HepG2 (cell line): ENCODE data around the gene TP73. TPM values are rescaled to one million over a fixed set of nuclear protein-coding genes. Genes with fewer than 3 reads are reported as not detected.

Source experiments
- AGO2 ChIP-seq: fragments of 200-400 bp; formaldehyde crosslinking; optimal IDR thresholded peaks from 2 replicates; pipeline ENCODE3; 2017; ENCODE audit warnings: mild to moderate bottlenecking, low read depth, low read length, moderate library complexity
- CENPT ChIP-seq: sonication (generic); formaldehyde crosslinking; IDR thresholded peaks from 2 replicates; pipeline ENCODE4 v1.8.0; 2022; ENCODE audit warnings: low read depth, mild to moderate bottlenecking, moderate library complexity, missing genetic modification reagents
- HES4 ChIP-seq: sonication (generic); formaldehyde crosslinking; IDR thresholded peaks from 2 replicates; pipeline ENCODE4 v1.9.0; 2021; ENCODE audit warnings: mild to moderate bottlenecking, missing genetic modification reagents, borderline replicate concordance
- MZF1 ChIP-seq: sonication (generic); formaldehyde crosslinking; IDR thresholded peaks from 2 replicates; pipeline ENCODE4 v1.8.1; 2023; ENCODE audit warnings: mild to moderate bottlenecking, missing genetic modification reagents, borderline replicate concordance
- NFE2L2 ChIP-seq: fragments of 150-350 bp; IDR thresholded peaks from 2 replicates; pipeline ENCODE4 v1.6.1; 2014; ENCODE audit warnings: low read length
- POLR2AphosphoS5 ChIP-seq: IDR thresholded peaks from 2 replicates; pipeline ENCODE4 v1.6.1; 2012; ENCODE audit warnings: low read depth, low read length
- RCOR2 ChIP-seq: IDR thresholded peaks from 2 replicates; pipeline ENCODE4 v1.6.1; 2016; ENCODE audit warnings: missing biosample characterization, missing genetic modification reagents
- ZBTB3 ChIP-seq: sonication (generic); formaldehyde crosslinking; IDR thresholded peaks from 2 replicates; pipeline ENCODE4 v1.4.0; 2020; ENCODE audit warnings: low read depth, mild to moderate bottlenecking, moderate library complexity, missing genetic modification reagents, borderline replicate concordance
- ZC3H13 ChIP-seq: sonication (generic); formaldehyde crosslinking; IDR thresholded peaks from 2 replicates; pipeline ENCODE4 v1.8.1; 2023; ENCODE audit warnings: mild to moderate bottlenecking, missing genetic modification reagents, moderate library complexity
- ZNF121 ChIP-seq: sonication (generic); formaldehyde crosslinking; IDR thresholded peaks from 2 replicates; pipeline ENCODE4 v1.5.0; 2020; ENCODE audit warnings: mild to moderate bottlenecking, missing genetic modification reagents
- ZNF34 ChIP-seq: sonication (generic); formaldehyde crosslinking; IDR thresholded peaks from 2 replicates; pipeline ENCODE4 v1.4.0; 2020; ENCODE audit warnings: mild to moderate bottlenecking, missing genetic modification reagents, borderline replicate concordance
- ZNF430 ChIP-seq: sonication (generic); formaldehyde crosslinking; IDR thresholded peaks from 2 replicates; pipeline ENCODE4 v1.9.0; 2021; ENCODE audit warnings: mild to moderate bottlenecking, missing genetic modification reagents
- ZNF572 ChIP-seq: sonication (generic); formaldehyde crosslinking; IDR thresholded peaks from 2 replicates; pipeline ENCODE4 v1.5.1; 2020; ENCODE audit warnings: mild to moderate bottlenecking, missing genetic modification reagents
- polyA plus RNA-seq, 8 experiments: library from polyadenylated mRNA; depleted of rRNA in 3 of 8; stranded (reverse) in 7 of 8; unstranded in 1 of 8; fragments of >200 nt; fragmentation: Illumina TruSeq in 4 of 8; extraction: Trizol in 4 of 8; gene quantifications; 2 replicates each; pipeline versions ENCODE4 v1.2.1 to v1.2.3, GENCODE V29; 2011 to 2016; ENCODE audit warnings: low read depth in 4 of 8, missing spikeins in 1 of 8, mixed read lengths in 1 of 8; ENCODE audit not compliant: insufficient read depth in 1 of 8
- total RNA-seq, 5 experiments: library from RNA; depleted of rRNA; stranded (reverse); fragments of >200 nt; fragmentation: Illumina TruSeq; extraction: Trizol; gene quantifications; 2 replicates each; pipeline ENCODE4 v1.2.3, GENCODE V29; 2016; ENCODE audit warnings: low read depth in 1 of 5
- TF ChIP-seq, protein P1 (sequence below): sonication (generic); formaldehyde crosslinking; IDR thresholded peaks from 2 replicates; pipeline ENCODE4 v1.4.0; 2020; ENCODE audit warnings: mild to moderate bottlenecking, missing genetic modification reagents
- TF ChIP-seq, protein P2 (sequence below): sonication (generic); formaldehyde crosslinking; IDR thresholded peaks from 2 replicates; pipeline ENCODE4 v1.5.0; 2020; ENCODE audit warnings: missing genetic modification reagents, mild to moderate bottlenecking, borderline replicate concordance
- TF ChIP-seq, protein P3 (sequence below): sonication (generic); formaldehyde crosslinking; IDR thresholded peaks from 2 replicates; pipeline ENCODE4 v1.4.0; 2020; ENCODE audit warnings: mild to moderate bottlenecking, missing genetic modification reagents
- TF ChIP-seq, protein P4 (sequence below): sonication (generic); formaldehyde crosslinking; IDR thresholded peaks from 2 replicates; pipeline ENCODE4 v1.8.1; 2023; ENCODE audit warnings: mild to moderate bottlenecking, missing genetic modification reagents, borderline replicate concordance

TP73 gene
- total and polyA plus RNA-seq, 2 of the 13 experiments (the other 11 are each of a cell fraction or from before 2014, with no cell fraction given), result 0.49 to 1.1 TPM

DNA sequence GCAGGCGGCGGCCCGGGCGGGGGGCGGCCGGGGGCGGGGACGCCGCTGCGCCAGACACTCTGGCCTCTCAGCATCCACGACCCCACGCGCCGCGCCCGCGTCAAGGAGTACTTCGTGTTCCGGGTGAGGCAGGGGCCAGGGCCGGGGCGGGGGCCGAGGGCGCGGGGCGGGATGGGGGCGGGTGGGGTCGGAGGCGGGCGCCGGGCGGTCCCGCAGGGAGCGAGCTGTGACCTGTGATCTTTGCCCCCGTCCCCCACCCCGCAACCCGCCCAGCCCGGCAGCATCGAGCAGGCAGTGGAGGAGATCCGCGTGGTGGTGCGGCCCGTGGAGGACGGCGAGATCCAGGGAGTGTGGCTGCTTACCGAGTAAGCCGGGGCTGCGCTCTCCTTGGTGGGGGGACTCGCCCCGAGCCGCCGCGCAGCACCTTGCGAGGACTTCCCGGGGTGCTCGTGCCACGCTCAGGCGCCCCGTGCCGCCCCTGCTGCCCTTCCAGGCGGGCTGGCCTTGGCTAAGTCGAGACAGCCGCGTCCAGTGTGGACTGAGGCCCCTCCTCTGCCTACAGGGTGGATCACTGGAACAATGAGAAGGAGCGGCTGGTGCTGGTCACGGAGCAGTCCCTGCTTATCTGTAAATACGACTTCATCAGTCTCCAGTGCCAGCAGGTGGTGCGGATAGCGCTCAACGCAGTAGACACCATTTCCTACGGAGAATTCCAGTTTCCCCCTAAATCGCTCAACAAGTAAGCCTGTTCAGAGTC, 27.0 kb upstream of the TP73 start (continued):
- TF ChIP-seq, protein P1, sequence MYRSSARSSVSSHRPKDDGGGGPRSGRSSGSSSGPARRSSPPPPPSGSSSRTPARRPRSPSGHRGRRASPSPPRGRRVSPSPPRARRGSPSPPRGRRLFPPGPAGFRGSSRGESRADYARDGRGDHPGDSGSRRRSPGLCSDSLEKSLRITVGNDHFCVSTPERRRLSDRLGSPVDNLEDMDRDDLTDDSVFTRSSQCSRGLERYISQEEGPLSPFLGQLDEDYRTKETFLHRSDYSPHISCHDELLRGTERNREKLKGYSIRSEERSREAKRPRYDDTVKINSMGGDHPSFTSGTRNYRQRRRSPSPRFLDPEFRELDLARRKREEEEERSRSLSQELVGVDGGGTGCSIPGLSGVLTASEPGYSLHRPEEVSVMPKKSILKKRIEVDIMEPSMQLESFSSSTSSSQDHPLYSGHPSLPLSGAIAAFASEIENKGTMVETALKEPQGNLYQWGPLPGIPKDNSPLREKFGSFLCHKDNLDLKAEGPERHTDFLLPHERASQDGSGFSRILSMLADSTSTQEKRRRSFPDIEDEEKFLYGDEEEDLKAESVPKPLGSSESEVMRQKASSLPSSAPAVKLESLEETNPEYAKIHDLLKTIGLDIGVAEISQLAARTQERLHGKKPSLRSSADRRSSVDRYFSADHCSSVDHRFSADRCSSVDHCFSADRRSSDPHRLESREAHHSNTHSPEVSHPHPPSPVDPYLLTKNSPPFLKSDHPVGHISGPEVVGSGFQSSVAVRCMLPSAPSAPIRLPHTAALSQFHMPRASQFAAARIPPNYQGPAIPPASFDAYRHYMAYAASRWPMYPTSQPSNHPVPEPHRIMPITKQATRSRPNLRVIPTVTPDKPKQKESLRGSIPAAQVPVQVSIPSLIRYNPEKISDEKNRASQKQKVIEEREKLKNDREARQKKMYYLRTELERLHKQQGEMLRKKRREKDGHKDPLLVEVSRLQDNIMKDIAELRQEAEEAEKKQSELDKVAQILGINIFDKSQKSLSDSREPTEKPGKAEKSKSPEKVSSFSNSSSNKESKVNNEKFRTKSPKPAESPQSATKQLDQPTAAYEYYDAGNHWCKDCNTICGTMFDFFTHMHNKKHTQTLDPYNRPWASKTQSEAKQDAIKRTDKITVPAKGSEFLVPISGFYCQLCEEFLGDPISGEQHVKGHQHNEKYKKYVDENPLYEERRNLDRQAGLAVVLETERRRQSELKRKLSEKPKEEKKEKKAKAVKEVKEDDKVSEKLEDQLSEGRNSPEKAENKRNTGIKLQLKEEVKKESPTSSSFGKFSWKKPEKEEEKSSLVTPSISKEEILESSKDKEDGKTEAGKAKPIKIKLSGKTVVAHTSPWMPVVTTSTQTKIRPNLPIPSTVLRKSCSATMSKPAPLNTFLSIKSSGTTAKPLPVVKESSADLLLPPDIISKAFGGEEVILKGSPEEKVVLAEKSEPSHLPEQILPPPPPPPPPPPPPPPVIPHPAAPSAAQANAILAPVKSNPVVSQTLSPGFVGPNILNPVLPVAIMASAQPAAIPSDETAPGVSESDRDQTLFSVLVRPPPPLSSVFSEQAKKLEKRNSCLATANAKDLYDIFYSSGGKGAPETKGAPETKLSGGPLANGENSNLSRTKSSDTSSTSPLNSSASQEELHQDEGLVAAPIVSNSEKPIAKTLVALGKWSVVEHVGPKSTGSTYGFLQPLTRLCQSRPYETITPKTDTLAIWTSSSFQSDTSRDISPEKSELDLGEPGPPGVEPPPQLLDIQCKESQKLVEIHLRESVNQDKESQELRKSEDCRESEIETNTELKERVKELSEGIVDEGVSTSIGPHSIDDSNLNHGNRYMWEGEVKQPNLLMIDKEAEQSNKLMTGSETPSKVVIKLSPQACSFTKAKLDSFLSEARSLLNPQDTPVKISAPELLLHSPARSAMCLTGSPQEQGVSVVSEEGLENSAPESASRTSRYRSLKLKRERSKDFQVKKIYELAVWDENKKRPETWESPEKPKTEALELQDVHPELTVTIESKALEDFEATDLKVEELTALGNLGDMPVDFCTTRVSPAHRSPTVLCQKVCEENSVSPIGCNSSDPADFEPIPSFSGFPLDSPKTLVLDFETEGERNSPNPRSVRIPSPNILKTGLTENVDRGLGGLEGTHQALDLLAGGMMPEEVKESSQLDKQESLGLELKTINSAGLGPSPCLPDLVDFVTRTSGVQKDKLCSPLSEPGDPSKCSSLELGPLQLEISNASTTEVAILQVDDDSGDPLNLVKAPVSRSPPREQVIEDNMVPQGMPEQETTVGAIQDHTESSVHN (CRISPR knock-in tag), result no peak
- TF ChIP-seq, protein P2, sequence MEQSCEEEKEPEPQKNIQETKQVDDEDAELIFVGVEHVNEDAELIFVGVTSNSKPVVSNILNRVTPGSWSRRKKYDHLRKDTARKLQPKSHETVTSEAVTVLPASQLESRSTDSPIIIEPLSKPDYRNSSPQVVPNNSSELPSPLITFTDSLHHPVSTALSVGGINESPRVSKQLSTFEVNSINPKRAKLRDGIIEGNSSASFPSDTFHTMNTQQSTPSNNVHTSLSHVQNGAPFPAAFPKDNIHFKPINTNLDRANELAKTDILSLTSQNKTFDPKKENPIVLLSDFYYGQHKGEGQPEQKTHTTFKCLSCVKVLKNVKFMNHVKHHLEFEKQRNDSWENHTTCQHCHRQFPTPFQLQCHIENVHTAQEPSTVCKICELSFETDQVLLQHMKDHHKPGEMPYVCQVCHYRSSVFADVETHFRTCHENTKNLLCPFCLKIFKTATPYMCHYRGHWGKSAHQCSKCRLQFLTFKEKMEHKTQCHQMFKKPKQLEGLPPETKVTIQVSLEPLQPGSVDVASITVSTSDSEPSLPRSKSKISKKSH (CRISPR knock-in tag), result no peak; the same call in 1 of the 2 replicates
- TF ChIP-seq ZC3H13 (CRISPR knock-in tag), result no peak; the same call in 1 of the 2 replicates
- TF ChIP-seq, protein P3, sequence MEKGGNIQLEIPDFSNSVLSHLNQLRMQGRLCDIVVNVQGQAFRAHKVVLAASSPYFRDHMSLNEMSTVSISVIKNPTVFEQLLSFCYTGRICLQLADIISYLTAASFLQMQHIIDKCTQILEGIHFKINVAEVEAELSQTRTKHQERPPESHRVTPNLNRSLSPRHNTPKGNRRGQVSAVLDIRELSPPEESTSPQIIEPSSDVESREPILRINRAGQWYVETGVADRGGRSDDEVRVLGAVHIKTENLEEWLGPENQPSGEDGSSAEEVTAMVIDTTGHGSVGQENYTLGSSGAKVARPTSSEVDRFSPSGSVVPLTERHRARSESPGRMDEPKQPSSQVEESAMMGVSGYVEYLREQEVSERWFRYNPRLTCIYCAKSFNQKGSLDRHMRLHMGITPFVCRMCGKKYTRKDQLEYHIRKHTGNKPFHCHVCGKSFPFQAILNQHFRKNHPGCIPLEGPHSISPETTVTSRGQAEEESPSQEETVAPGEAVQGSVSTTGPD (CRISPR knock-in tag), result no peak
- TF ChIP-seq ZNF572, result no peak
- TF ChIP-seq NFE2L2, result no peak
- 0 out of 2 replicates have a peak, but pooled peaks have one; percentile 37 for TF ChIP-seq CENPT (CRISPR knock-in tag)
- no peak for TF ChIP-seq MZF1 (CRISPR knock-in tag)
- TF ChIP-seq ZBTB3, result no peak
- peak; percentile 55; the same call in 1 of the 2 replicates for TF ChIP-seq POLR2AphosphoS5
- TF ChIP-seq AGO2, result peak; percentile 87
- no peak for TF ChIP-seq ZNF34 (CRISPR knock-in tag)
- TF ChIP-seq ZNF430 (CRISPR knock-in tag), result peak; percentile 84
- TF ChIP-seq, protein P4, sequence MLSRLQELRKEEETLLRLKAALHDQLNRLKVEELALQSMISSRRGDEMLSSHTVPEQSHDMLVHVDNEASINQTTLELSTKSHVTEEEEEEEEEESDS (CRISPR knock-in tag), result no peak
- TF ChIP-seq RCOR2 (CRISPR knock-in tag), result no peak
- no peak for TF ChIP-seq HES4
- no peak for TF ChIP-seq ZNF121 (CRISPR knock-in tag)
